Activated CD4-positive, alpha-beta T cell treated with anti-CD3 and anti-CD28 coated beads, Interleukin-2, amount 10 ng/mL, durations not matched to agents 7 days and 5 days (primary cell): ENCODE results near the gene ECE2. TPM values are rescaled to one million over a fixed set of nuclear protein-coding genes. Genes with fewer than 3 reads are reported as not detected.

Experiments
- CTCF ChIA-PET: fragments of 350-600 bp; sonication (Branson Sonifier 250); formaldehyde crosslinking; loops from one replicate; lab custom pipeline; 2021; ENCODE audit warnings: antibody characterized with exemption; lab: Charles Lee
- POLR2A ChIA-PET: fragments of 350-600 bp; sonication (Branson Sonifier 250); formaldehyde crosslinking; loops from one replicate; lab custom pipeline; 2021; ENCODE audit warnings: antibody characterized with exemption; lab: Charles Lee
- DNase-seq: peaks from one replicate; pipeline ENCODE4 v3.0.0-alpha.2; 2020
- H3K27ac Mint-ChIP-seq: one replicate; pipeline ENCODE4 v1.8.0; 2021; ENCODE audit warnings: mild to moderate bottlenecking, moderate library complexity, mixed read lengths
- H3K27me3 Mint-ChIP-seq: one replicate; pipeline ENCODE4 v1.8.0; 2021; ENCODE audit warnings: mixed read lengths
- H3K36me3 Mint-ChIP-seq: one replicate; pipeline ENCODE4 v1.8.0; 2021; ENCODE audit warnings: low read depth, mixed read lengths
- H3K4me1 Mint-ChIP-seq: one replicate; pipeline ENCODE4 v1.8.0; 2021; ENCODE audit warnings: mixed read lengths
- H3K4me3 Mint-ChIP-seq: one replicate; pipeline ENCODE4 v1.8.0; 2021; ENCODE audit warnings: mild to moderate bottlenecking, moderate library complexity, mixed read lengths
- H3K9me3 Mint-ChIP-seq: one replicate; pipeline ENCODE4 v1.8.0; 2021; ENCODE audit warnings: mixed read lengths
- total RNA-seq, 2 experiments: library from RNA; stranded (reverse); gene quantifications; one replicate each; pipeline ENCODE4 v1.2.3, GENCODE V29; 2021

ECE2 gene
- not detected for total RNA-seq

DNA sequence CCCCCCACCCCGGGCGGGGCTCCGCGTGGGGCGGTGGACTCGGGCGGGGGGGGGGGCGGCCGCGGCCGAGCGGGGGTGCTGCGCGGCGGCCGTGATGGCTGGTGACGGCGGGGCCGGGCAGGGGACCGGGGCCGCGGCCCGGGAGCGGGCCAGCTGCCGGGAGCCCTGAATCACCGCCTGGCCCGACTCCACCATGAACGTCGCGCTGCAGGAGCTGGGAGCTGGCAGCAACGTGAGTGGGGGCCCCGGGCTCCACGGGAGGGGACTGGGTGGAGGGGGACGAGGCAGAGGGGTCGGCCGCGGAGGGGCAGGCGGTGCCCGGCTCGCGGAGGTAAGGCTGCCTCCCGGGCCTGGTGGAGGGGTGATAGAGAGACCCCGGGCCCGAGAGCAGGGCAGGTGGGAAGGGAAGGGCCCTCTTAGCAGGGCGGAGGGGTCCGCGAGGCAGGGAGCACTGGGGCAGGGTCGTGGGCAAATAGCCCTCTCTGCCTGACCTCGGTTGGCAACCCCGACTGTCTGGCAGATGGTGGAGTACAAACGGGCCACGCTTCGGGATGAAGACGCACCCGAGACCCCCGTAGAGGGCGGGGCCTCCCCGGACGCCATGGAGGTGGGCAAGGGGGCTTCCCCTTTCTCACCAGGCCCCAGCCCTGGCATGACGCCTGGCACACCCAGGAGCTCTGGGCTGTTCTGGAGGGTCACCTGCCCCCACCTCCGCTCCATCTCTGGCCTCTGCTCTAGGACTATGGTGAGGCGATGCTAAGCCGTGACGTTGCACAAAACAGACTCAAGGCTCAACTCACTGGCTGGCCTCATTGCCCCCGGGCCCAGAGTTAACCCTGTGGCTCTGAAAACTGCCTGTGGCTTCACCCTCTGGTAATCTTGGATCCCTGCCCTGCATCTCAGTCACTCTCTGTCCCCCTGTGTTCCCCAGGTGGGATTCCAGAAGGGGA, at the start of gene ECE2:
Gene ECE2 (plus strand): TSS at position 62 of the 950 bp plus-strand sequence. CDS start 132 bp downstream, at position 194.
- Mint-ChIP-seq H3K4me1 (no peaks in the 10 kb centered on the region), H3K27ac (no peak within 1 kb of the TSS), H3K9me3 (no peaks in the 10 kb centered on the region), H3K27me3 (peaks cover 31% of the 10 kb centered on the region), H3K4me3 (no peak within 1 kb of the TSS), H3K36me3 (no peaks in the 10 kb centered on the region)
- ChIA-PET CTCF (no interaction called here), POLR2A (no interaction called here)
- no peak for DNase-seq

DNA sequence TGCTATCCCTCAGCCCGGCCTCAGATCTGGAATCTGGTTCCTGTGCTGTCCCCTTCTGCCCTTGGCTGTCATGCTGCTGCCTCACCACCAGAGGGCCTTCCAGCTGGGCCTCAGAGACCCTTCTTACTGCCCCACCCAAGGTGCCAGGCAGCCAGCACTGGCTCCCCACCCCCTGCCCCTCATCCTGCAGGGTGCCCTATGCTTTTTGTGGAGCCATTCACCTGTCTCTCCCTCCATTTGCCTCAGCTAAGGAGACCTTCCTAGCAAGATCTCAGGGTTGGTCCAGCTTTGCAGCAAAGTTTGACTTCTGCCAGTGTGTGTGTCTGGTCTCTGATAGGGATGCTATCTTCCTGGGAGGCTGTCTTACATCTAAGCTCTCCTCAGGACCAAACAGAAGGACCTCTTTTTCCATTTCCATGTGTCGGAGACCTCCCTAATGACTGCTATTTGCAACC, 48.3 kb upstream of the ECE2 start:
- no peaks in the 10 kb centered on the region for H3K9me3 Mint-ChIP-seq
- ChIA-PET POLR2A (no interaction called here), CTCF (interaction anchor here (0.7 to 3.1 kb wide), 17 partner anchors 9 to 329 kb away, joined by 3 to 16 read pairs (median 4); partner anchors contain the start of gene EEF1AKMT4)
- H3K36me3 Mint-ChIP-seq = no peaks in the 10 kb centered on the region
- peaks cover 56% of the 10 kb centered on the region for H3K27me3 Mint-ChIP-seq
- H3K27ac Mint-ChIP-seq = no peak overlapping the region
- DNase-seq = peak; percentile 59
- H3K4me1 Mint-ChIP-seq = peaks cover 10% of the 10 kb centered on the region
- no peak overlapping the region for H3K4me3 Mint-ChIP-seq

DNA sequence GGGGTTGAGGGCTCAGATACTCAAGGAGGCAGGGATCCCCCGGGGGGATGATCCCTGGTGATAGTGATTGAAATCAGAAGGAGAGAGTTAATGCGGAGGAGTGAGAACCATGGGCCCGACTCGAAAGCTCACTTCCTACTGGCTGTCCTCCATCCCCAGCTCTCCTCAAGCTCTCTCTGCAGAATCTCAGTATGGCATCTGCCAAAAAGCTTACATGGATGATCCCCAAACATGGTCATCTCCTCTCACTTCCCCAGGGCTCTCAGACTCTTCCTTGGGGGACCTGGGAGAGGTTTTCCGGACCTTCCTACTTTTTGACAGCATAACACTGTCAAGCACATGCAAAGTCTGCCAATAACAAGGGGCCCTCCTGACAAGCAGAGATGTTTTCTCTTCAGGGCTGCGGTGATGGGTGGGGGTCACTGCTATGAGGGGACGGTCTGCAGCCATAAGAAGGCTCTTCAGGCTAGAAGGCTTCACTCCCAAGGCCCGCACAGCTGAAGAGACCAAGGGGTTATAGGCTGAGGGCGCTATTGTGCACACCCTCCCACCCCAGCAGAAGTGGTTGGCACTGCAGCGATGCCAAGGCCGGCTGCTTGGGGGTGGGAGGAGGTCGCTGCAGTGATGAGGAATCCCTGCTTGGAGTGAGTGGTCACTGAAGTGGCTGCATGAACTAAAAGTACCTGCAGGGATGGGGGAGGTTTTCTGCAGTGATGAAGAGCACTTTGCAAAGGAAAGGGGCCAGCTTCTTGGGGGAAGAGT, 47.3 kb upstream of the ECE2 start:
- H3K4me1 Mint-ChIP-seq = peaks cover 10% of the 10 kb centered on the region
- ChIA-PET CTCF (interaction anchor here (0.8 to 2.9 kb wide), 13 partner anchors 9 to 330 kb away, joined by 3 to 16 read pairs (median 4); partner anchors contain the start of gene ABCF3), POLR2A (interaction anchor here (0.6 kb wide), 1 partner anchor 77 kb away, joined by 3 read pairs; no protein-coding TSS in a partner anchor)
- DNase-seq = no peak
- peak overlapping the region; percentile 50 for H3K4me3 Mint-ChIP-seq
- peaks cover 57% of the 10 kb centered on the region for H3K27me3 Mint-ChIP-seq
- no peaks in the 10 kb centered on the region for H3K9me3 Mint-ChIP-seq
- no peak overlapping the region for H3K27ac Mint-ChIP-seq
- H3K36me3 Mint-ChIP-seq = no peaks in the 10 kb centered on the region

DNA sequence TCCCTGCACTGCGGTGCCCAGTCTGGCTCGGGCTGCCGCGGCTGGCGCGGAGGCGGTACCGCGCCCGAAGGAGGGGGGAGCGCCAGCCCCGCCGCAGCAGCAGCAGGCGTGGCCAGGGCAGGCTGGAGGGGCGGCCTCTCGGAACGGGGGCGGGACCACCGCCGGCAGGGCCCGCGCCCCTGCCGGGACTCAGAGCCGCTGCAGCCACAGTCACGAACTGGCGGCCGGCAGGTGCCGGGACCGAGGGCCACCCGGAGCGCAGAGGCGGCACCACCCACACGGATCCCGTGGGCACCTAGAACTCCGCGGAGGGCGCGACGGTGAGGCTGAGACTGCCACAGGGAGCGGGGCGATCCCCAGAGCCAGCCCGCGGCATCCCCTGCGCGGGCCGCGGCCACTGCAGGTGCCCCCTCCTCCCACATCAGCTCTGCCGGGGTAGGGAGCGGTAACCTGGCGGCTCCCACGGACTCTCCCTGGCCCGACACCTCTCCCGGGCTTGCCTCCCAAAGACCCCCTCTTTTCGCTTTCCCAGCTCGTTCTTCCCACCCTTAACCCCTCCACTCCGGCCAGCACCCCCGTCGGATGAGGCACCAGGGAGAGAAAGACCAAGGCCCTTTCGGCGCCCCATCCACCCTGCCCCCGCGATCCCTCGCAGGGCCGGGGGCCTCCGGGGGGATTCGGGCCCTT, 46.3 kb upstream of the ECE2 start, which contains the start of gene VWA5B2:
Gene VWA5B2 (plus strand): TSS at position 192 of the 687 bp plus-strand sequence. CDS start 944 bp downstream, outside the sequence.
- no peak within 1 kb of the TSS for H3K27ac Mint-ChIP-seq
- ChIA-PET CTCF (interaction anchor here (1.0 to 1.4 kb wide), 3 partner anchors 14 to 21 kb away, joined by 3 to 5 read pairs (median 4); no protein-coding TSS in a partner anchor), POLR2A (no interaction called here)
- peak within 1 kb of the TSS; percentile 50 for H3K4me3 Mint-ChIP-seq
- no peaks in the 10 kb centered on the region for H3K36me3 Mint-ChIP-seq
- peaks cover 10% of the 10 kb centered on the region for H3K4me1 Mint-ChIP-seq
- peaks cover 53% of the 10 kb centered on the region for H3K27me3 Mint-ChIP-seq
- no peaks in the 10 kb centered on the region for H3K9me3 Mint-ChIP-seq
- DNase-seq = peak; percentile 55

DNA sequence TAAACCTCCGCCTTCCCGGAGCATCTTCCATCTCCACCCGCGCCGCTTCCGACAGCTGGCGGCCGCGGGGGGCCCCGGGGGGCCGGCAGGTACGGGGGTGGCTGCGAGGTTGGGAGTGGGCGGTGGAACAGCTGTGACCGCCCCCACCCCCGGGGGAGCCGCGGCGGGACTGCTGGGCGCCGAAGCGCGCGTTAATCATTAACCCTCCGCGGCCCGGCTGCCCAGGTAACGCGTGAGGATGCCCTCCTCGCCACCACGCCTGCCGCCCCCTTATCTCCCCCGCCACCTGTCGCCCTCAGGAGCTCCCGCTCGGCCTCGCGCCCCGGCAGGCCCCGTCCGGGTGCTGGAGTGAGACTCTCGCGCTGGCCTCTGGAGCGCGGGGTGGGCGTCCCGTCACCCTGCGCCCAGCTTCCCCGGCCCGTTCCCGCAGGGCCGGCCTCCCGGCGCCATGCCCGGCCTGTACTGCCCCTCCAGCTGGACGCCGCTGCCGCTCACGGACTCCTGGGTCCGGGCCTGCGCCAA, 45.7 kb upstream of the ECE2 start:
- Mint-ChIP-seq H3K4me3 (no peak overlapping the region), H3K9me3 (no peaks in the 10 kb centered on the region), H3K27me3 (peaks cover 52% of the 10 kb centered on the region), H3K27ac (no peak overlapping the region), H3K4me1 (peaks cover 10% of the 10 kb centered on the region), H3K36me3 (no peaks in the 10 kb centered on the region)
- ChIA-PET POLR2A (no interaction called here), CTCF (interaction anchor here (1.0 to 1.4 kb wide), 3 partner anchors 14 to 20 kb away, joined by 3 to 5 read pairs (median 4); no protein-coding TSS in a partner anchor)
- no peak for DNase-seq

DNA sequence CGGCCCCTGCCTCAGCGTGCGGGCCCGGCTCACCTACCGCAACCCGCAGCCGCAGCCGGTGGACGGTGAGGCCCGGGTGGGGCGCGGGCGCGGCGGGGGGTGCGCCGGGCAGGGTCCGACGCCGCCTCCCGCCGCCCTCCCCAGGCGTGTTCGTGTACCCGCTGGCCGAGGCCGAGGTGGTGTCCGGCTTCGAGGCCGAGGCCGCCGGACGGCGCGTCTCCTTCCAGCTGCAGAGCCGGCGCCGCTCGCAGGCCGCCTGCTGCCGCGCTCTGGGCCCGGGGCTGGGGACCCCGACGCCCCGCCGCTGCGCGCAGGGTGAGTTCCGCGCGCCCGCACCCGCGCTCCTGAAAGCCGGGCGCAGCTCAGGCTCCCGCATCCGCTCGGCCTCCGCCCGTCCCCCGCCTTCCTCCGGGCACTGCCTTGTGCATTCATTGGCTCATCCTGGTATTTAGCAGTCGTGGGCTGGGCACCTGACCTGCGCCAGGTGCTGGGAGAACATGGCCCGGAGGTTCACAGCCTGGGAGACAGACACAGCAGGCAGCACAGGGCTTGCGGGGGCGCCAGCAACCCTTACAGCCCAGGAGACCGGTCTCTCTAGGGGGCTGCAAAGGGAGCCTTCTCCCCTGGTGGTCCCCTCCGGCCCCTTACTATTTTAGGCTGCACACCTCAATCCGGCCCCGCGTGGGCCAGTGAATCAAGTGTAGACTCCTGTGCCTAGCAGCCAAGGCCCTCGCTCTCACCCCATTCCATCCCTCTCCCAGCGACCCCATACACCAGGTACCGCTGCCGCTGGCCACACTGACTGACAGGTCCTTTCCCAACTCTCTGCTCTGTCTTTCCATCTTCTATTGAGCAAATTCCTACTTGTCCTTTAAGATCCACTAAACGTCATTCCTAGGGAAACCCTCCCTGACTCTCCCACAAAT, 45.0 kb upstream of the ECE2 start:
- CTCF ChIA-PET = interaction anchor here (1.1 to 1.4 kb wide), 2 partner anchors 16 to 19 kb away, joined by 3 read pairs; no protein-coding TSS in a partner anchor
- Mint-ChIP-seq H3K36me3 (no peaks in the 10 kb centered on the region), H3K9me3 (no peaks in the 10 kb centered on the region), H3K27ac (no peak overlapping the region), H3K4me3 (peak overlapping the region; percentile 8), H3K4me1 (peaks cover 10% of the 10 kb centered on the region), H3K27me3 (peaks cover 47% of the 10 kb centered on the region)
- POLR2A ChIA-PET = no interaction called here
- DNase-seq = no peak

GRCh38 chr3:184231671-184232070, 44.2 kb upstream of the ECE2 start:
- no peaks in the 10 kb centered on the region for H3K9me3 Mint-ChIP-seq
- H3K4me3 Mint-ChIP-seq = peak overlapping the region; percentile 8
- no peak for DNase-seq
- H3K4me1 Mint-ChIP-seq = peaks cover 10% of the 10 kb centered on the region
- ChIA-PET CTCF (interaction anchor here (1.1 kb wide), 1 partner anchor 17 kb away, joined by 3 read pairs; no protein-coding TSS in a partner anchor), POLR2A (no interaction called here)
- no peak overlapping the region for H3K27ac Mint-ChIP-seq
- H3K27me3 Mint-ChIP-seq = peaks cover 42% of the 10 kb centered on the region
- no peaks in the 10 kb centered on the region for H3K36me3 Mint-ChIP-seq

GRCh38 chr3:184233127-184233843, 42.5 kb upstream of the ECE2 start:
- Mint-ChIP-seq H3K4me1 (peaks cover 10% of the 10 kb centered on the region), H3K4me3 (no peak overlapping the region)

GRCh38 chr3:184234224-184234623, 41.6 kb upstream of the ECE2 start:
- Mint-ChIP-seq H3K4me1 (peaks cover 6% of the 10 kb centered on the region), H3K36me3 (no peaks in the 10 kb centered on the region), H3K27ac (no peak overlapping the region), H3K4me3 (no peak overlapping the region), H3K9me3 (no peaks in the 10 kb centered on the region), H3K27me3 (peaks cover 22% of the 10 kb centered on the region)
- ChIA-PET POLR2A (no interaction called here), CTCF (no interaction called here)
- DNase-seq = no peak

More at GRCh38 chr3:184233127-184233843, 42.5 kb upstream of the ECE2 start:
- CTCF ChIA-PET = interaction anchor here (1.0 kb wide), 1 partner anchor 84 kb away, joined by 4 read pairs; no protein-coding TSS in a partner anchor
- peaks cover 32% of the 10 kb centered on the region for H3K27me3 Mint-ChIP-seq
- DNase-seq = no peak
- H3K27ac Mint-ChIP-seq = no peak overlapping the region
- POLR2A ChIA-PET = no interaction called here
- no peaks in the 10 kb centered on the region for H3K9me3 Mint-ChIP-seq
- no peaks in the 10 kb centered on the region for H3K36me3 Mint-ChIP-seq

DNA sequence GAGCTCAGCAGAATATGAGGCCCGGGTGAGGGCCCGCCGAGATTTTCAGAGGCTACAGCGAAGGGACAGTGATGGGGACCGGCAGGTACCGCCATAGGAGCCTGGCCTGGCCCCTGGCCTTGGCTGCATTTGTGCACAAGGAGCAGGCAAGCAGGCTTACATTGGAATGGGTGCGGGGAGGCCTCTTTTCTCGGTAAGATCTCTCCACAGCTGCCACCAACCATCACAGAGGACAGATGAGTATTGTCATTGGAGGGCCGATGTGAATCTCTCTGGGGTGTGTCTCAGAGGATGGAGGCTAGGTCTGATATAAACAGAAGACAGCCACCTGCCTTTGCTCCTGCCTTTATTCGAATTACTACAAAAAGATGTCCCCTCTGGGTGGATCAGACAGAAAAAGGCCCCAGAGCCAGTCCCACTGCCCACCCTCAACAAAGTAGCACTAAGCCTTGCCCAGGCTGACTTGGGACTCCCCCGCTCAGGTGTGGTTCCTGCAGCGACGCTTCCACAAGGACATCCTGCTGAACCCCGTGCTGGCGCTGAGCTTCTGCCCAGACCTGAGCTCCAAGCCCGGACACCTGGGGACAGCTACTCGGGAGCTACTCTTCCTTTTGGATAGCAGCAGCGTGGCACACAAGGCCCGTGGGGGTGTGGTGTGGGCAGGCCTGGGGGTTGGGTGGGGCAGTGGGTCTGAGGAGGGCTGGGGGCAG, 41.0 kb upstream of the ECE2 start:
- no peak for DNase-seq
- ChIA-PET CTCF (no interaction called here), POLR2A (no interaction called here)
- Mint-ChIP-seq H3K27ac (no peak overlapping the region), H3K27me3 (peaks cover 20% of the 10 kb centered on the region), H3K4me1 (peaks cover 6% of the 10 kb centered on the region), H3K36me3 (no peaks in the 10 kb centered on the region), H3K4me3 (no peak overlapping the region), H3K9me3 (no peaks in the 10 kb centered on the region)
